Neural progenitor cell (in vitro differentiated cells): ENCODE results near the gene CALN1. TPM values are rescaled to one million over a fixed set of nuclear protein-coding genes. Genes with fewer than 3 reads are reported as not detected.

Source experiments
- DNase-seq: peaks from one replicate; pipeline ENCODE4 v3.0.0-alpha.2; 2016; ENCODE audit warnings: low spot score
- H2AFZ ChIP-seq: fragments of 200-600 bp; sonication (generic); replicated peaks from 2 replicates; pipeline ENCODE4 v1.6.1; 2016; ENCODE audit warnings: antibody characterized with exemption
- H3F3A ChIP-seq: fragments of 200-600 bp; sonication (generic); 2 replicates; pipeline ENCODE4 v1.6.1; 2016; ENCODE audit warnings: antibody characterized with exemption, low read depth
- H3K27ac ChIP-seq: fragments of 200-600 bp; sonication (generic); 2 replicates; pipeline ENCODE4 v1.5.1; 2016; ENCODE audit warnings: mild to moderate bottlenecking
- H3K27me3 ChIP-seq: fragments of 200-600 bp; sonication (generic); 2 replicates; pipeline ENCODE4 v1.6.1; 2016; ENCODE audit warnings: mild to moderate bottlenecking, moderate library complexity
- H3K36me3 ChIP-seq: fragments of 200-600 bp; sonication (generic); 2 replicates; pipeline ENCODE4 v1.5.1; 2016
- H3K4me1 ChIP-seq: fragments of 200-600 bp; sonication (generic); 2 replicates; pipeline ENCODE4 v1.6.1; 2016; ENCODE audit warnings: mixed run types
- H3K4me2 ChIP-seq: fragments of 200-600 bp; sonication (generic); 2 replicates; pipeline ENCODE4 v1.6.1; 2016
- H3K4me3 ChIP-seq: fragments of 200-600 bp; sonication (generic); 2 replicates; pipeline ENCODE4 v1.5.1; 2016
- H3K79me2 ChIP-seq: fragments of 200-600 bp; sonication (generic); 2 replicates; pipeline ENCODE4 v1.6.1; 2016; ENCODE audit warnings: low read depth
- H3K9ac ChIP-seq: fragments of 200-600 bp; sonication (generic); 2 replicates; pipeline ENCODE4 v1.6.1; 2016
- H3K9me3 ChIP-seq: fragments of 200-600 bp; sonication (generic); 2 replicates; pipeline ENCODE4 v1.5.1; 2016; ENCODE audit warnings: low read depth
- H4K20me1 ChIP-seq: fragments of 200-600 bp; sonication (generic); 2 replicates; pipeline ENCODE4 v1.6.1; 2016; ENCODE audit warnings: low read depth
- H3K27ac Mint-ChIP-seq: 3 replicates; pipeline ENCODE4 v1.8.0; 2021; ENCODE audit warnings: mixed read lengths
- H3K27me3 Mint-ChIP-seq: 2 replicates; pipeline ENCODE4 v1.8.0; 2022; ENCODE audit warnings: low read depth, mild to moderate bottlenecking, inconsistent platforms, moderate library complexity, mixed read lengths; ENCODE audit not compliant: insufficient read depth
- H3K36me3 Mint-ChIP-seq: 3 replicates; pipeline ENCODE4 v1.8.0; 2021; ENCODE audit warnings: mixed read lengths
- H3K4me1 Mint-ChIP-seq: 3 replicates; pipeline ENCODE4 v1.8.0; 2021; ENCODE audit warnings: mixed read lengths
- H3K4me3 Mint-ChIP-seq: 3 replicates; pipeline ENCODE4 v1.8.0; 2021; ENCODE audit warnings: mild to moderate bottlenecking, moderate library complexity, mixed read lengths
- H3K9me3 Mint-ChIP-seq: 3 replicates; pipeline ENCODE4 v1.8.0; 2020; ENCODE audit warnings: mixed read lengths
- CTCF ChIP-seq: fragments of 200-600 bp; sonication (generic); IDR thresholded peaks from 2 replicates; pipeline ENCODE4 v1.5.1; 2017; ENCODE audit warnings: antibody characterized with exemption, mild to moderate bottlenecking
- EZH2 ChIP-seq: fragments of 200-600 bp; sonication (generic); IDR thresholded peaks from 2 replicates; pipeline ENCODE4 v1.6.1; 2017; ENCODE audit warnings: antibody characterized with exemption, mild to moderate bottlenecking, moderate library complexity
- EZH2phosphoT487 ChIP-seq: fragments of 200-600 bp; sonication (generic); IDR thresholded peaks from 2 replicates; pipeline ENCODE4 v1.6.1; 2017; ENCODE audit warnings: antibody characterized with exemption
- total RNA-seq: library from RNA; depleted of rRNA; stranded (reverse); fragments of >200 nt; gene quantifications from 2 replicates; pipeline ENCODE4 v1.2.3, GENCODE V29; 2015; ENCODE audit warnings: low replicate concordance

The CALN1 gene
- total RNA-seq, 1 donor from 2014 or later, result 3.1 TPM

GRCh38 chr7:72042855-72043254 lies 369.3 kb downstream of the CALN1 start:
- H3K4me1 ChIP-seq, result no peaks in the 10 kb centered on the region
- no peaks in the 10 kb centered on the region for H3K9me3 ChIP-seq
- no peak overlapping the region for H2AFZ ChIP-seq
- H3K36me3 ChIP-seq, result no peaks in the 10 kb centered on the region
- TF ChIP-seq EZH2, result no peak
- TF ChIP-seq EZH2phosphoT487, result no peak
- no peak for TF ChIP-seq CTCF
- no peaks in the 10 kb centered on the region for H4K20me1 ChIP-seq
- no peaks in the 10 kb centered on the region for H3F3A ChIP-seq
- H3K27me3 Mint-ChIP-seq, result peaks cover 2% of the 10 kb centered on the region
- H3K4me3 Mint-ChIP-seq, result no peak overlapping the region
- H3K27me3 ChIP-seq, result no peaks in the 10 kb centered on the region
- no peak overlapping the region for H3K4me3 ChIP-seq
- no peak overlapping the region for H3K4me2 ChIP-seq
- H3K27ac ChIP-seq, result no peak overlapping the region
- H3K79me2 ChIP-seq, result no peaks in the 10 kb centered on the region
- H3K9me3 Mint-ChIP-seq, result peaks cover 4% of the 10 kb centered on the region
- DNase-seq, result no peak
- no peaks in the 10 kb centered on the region for H3K4me1 Mint-ChIP-seq
- no peak overlapping the region for H3K9ac ChIP-seq
- H3K36me3 Mint-ChIP-seq, result no peaks in the 10 kb centered on the region
- H3K27ac Mint-ChIP-seq, result no peak overlapping the region

GRCh38 chr7:72040641-72041040 lies 371.5 kb downstream of the CALN1 start:
- Mint-ChIP-seq H3K9me3 (peaks cover 9% of the 10 kb centered on the region), H3K4me1 (no peaks in the 10 kb centered on the region), H3K36me3 (no peaks in the 10 kb centered on the region), H3K4me3 (no peak overlapping the region), H3K27ac (no peak overlapping the region), H3K27me3 (peaks cover 2% of the 10 kb centered on the region)
- Histone ChIP-seq H3K4me2 (no peak overlapping the region), H3K79me2 (no peaks in the 10 kb centered on the region), H4K20me1 (no peaks in the 10 kb centered on the region), H3K36me3 (no peaks in the 10 kb centered on the region), H3K4me1 (no peaks in the 10 kb centered on the region), H3K9me3 (peaks cover 5% of the 10 kb centered on the region), H3K4me3 (no peak overlapping the region), H2AFZ (no peak overlapping the region), H3K9ac (no peak overlapping the region), H3K27ac (no peak overlapping the region), H3F3A (no peaks in the 10 kb centered on the region), H3K27me3 (no peaks in the 10 kb centered on the region)
- TF ChIP-seq EZH2phosphoT487 (no peak), EZH2 (no peak), CTCF (no peak)
- no peak for DNase-seq

GRCh38 chr7:72039460-72039859 lies 372.7 kb downstream of the CALN1 start:
- Histone ChIP-seq H3K27me3 (no peaks in the 10 kb centered on the region), H3K4me1 (no peaks in the 10 kb centered on the region), H3K9me3 (peaks cover 5% of the 10 kb centered on the region), H2AFZ (no peak overlapping the region), H3K27ac (no peak overlapping the region), H3K79me2 (no peaks in the 10 kb centered on the region), H3K4me2 (no peak overlapping the region), H3F3A (no peaks in the 10 kb centered on the region), H3K9ac (no peak overlapping the region), H4K20me1 (no peaks in the 10 kb centered on the region), H3K36me3 (no peaks in the 10 kb centered on the region), H3K4me3 (no peak overlapping the region)
- no peak overlapping the region for H3K4me3 Mint-ChIP-seq
- no peaks in the 10 kb centered on the region for H3K36me3 Mint-ChIP-seq
- H3K27ac Mint-ChIP-seq, result no peak overlapping the region
- H3K27me3 Mint-ChIP-seq, result peaks cover 2% of the 10 kb centered on the region
- TF ChIP-seq EZH2phosphoT487, result no peak
- TF ChIP-seq CTCF, result no peak
- no peak for TF ChIP-seq EZH2
- no peak for DNase-seq
- peaks cover 12% of the 10 kb centered on the region for H3K9me3 Mint-ChIP-seq
- no peaks in the 10 kb centered on the region for H3K4me1 Mint-ChIP-seq
